Body of pancreas (tissue), 4 donors: Measurements from ENCODE around the gene GPR65.

ENCODE experiments used
- CTCF ChIP-seq, 7 experiments: fragments of 450-650 bp in 4 of 7; fragments of 200-600 bp in 3 of 7; sonication (generic) in 3 of 7; IDR thresholded peaks; one replicate each; pipeline ENCODE4 v1.5.1; 2016 to 2019; ENCODE audit warnings: antibody characterized with exemption in 7 of 7
- POLR2A ChIP-seq, 3 donors: fragments of 450-650 bp; IDR thresholded peaks; one replicate each; pipeline ENCODE4 v1.6.1; 2016; ENCODE audit warnings: antibody characterized with exemption in 3 of 3, mild to moderate bottlenecking in 2 of 3

DNA sequence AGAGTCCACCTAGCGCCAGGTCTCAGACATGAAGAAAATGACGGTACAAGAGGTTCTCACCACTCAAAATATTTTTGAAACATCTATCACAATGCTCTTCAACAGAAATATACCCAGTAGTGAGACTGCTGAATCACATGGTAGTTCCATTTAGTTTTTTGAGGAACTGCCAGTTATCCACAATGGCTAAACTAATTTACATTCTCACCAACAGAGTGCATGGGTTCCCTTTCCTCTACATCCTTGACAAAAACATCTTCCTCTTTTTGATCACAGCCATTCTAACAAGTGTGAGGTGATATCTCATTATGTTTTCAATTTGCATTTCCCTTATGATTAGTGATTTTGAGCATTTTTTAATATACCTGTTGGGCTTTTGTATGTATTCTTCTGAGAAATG is 5.7 kb upstream of the GPR65 start:
- no peak for TF ChIP-seq CTCF (IDR thresholded peaks at IDR 0.05)
- TF ChIP-seq POLR2A (IDR thresholded peaks at IDR 0.05), result no peak
